ENCODE measurements around the gene NLRP9.

The NLRP9 gene

GRCh38 chr19:55667958-55668357 is 70.2 kb downstream of the NLRP9 start:
- TF ChIP-seq ZNF274 (IDR thresholded peaks at IDR 0.05; ENCODE audit: low read depth, low read length): no peak

DNA sequence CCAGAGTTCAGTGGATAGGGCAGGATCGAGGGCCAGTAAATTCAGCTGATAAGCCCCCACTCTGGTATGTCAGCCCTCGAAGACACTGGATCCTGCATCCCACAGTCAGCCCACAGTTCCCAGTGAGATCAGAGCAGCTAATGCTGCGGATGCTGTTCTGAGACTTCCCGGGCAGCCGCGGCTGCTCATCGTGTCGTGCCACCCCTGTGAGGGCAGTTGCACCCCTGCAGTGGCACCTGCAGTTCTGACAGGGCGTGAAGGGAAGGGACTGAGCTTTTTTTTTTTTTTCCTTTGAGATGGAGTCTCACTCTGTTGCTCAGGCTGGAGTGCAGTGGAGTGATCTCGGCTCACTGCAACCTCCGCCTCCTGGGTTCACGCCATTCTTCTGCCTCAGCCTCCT is 70.7 kb downstream of the NLRP9 start:
- no peak overlapping the region for H3K4me3 ChIP-seq (ENCODE audit: low read length)
- no peak for TF ChIP-seq ZNF274 (IDR thresholded peaks at IDR 0.05; ENCODE audit: low read depth, low read length)

More at GRCh38 chr19:55667958-55668357, 70.2 kb downstream of the NLRP9 start:
- H3K4me3 ChIP-seq (ENCODE audit: low read length): no peak overlapping the region

DNA sequence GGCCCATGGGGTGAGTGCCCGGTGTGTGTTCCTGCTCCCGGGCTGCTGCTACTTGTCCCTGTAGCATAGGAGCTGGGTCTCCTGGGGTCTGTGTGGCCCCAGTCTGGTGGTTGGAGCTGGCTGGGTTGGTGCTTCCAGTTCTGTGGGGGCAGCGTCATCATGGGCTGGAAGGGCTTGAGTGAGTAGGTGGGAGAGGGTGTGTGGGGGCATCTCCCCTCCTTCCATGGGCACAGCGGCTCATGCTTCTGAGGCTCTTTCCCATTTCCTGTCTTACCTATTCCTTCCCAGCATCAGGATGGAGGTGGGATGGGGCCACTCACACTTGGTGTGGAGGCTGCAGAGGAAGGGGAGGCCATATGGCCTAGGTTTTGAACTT is 71.2 kb downstream of the NLRP9 start:
- no peak for TF ChIP-seq ZNF274 (IDR thresholded peaks at IDR 0.05; ENCODE audit: low read depth, low read length)
- H3K4me3 ChIP-seq (ENCODE audit: low read length): no peak overlapping the region

- no peak for TF ChIP-seq ZNF274 (IDR thresholded peaks at IDR 0.05; ENCODE audit: low read depth, low read length)
These were observed 71.7 kb downstream of the NLRP9 start for GRCh38 chr19:55666343-55667005.

GRCh38 chr19:55663846-55664536 is 74.2 kb downstream of the NLRP9 start:
- H3K4me3 ChIP-seq (ENCODE audit: low read length): no peak overlapping the region
- TF ChIP-seq ZNF274 (IDR thresholded peaks at IDR 0.05; ENCODE audit: low read depth, low read length): no peak

More at GRCh38 chr19:55666343-55667005, 71.7 kb downstream of the NLRP9 start:
- no peak overlapping the region for H3K4me3 ChIP-seq (ENCODE audit: low read length)

DNA sequence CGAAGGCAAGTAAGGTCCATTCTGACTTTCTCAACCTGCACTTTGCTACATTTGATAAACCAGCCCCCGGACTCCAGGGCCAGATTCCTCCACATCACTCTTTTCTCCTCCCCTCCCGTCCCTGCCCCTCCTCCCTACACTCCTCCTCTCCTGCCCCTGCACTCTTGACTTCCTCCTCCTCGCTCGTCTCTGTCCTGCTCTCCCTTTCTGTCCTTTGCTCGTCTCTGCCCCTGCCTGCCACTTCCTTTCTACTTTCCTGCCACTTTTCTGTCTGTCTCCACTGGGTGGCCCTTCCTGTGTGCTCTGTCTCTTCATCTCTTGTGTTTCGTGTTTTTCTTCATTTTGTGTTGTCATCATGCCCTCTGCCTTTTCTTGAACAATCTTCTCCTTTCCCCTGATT is 76.4 kb downstream of the NLRP9 start:
- no peak overlapping the region for H3K4me3 ChIP-seq (ENCODE audit: low read length)
- no peak for TF ChIP-seq ZNF274 (IDR thresholded peaks at IDR 0.05; ENCODE audit: low read depth, low read length)

GRCh38 chr19:55660991-55661390 is 77.2 kb downstream of the NLRP9 start:
- TF ChIP-seq ZNF274 (IDR thresholded peaks at IDR 0.05; ENCODE audit: low read depth, low read length): no peak
- no peak overlapping the region for H3K4me3 ChIP-seq (ENCODE audit: low read length)

GRCh38 chr19:55660404-55660803 is 77.8 kb downstream of the NLRP9 start:
- TF ChIP-seq ZNF274 (IDR thresholded peaks at IDR 0.05; ENCODE audit: low read depth, low read length): no peak
- no peak overlapping the region for H3K4me3 ChIP-seq (ENCODE audit: low read length)

DNA sequence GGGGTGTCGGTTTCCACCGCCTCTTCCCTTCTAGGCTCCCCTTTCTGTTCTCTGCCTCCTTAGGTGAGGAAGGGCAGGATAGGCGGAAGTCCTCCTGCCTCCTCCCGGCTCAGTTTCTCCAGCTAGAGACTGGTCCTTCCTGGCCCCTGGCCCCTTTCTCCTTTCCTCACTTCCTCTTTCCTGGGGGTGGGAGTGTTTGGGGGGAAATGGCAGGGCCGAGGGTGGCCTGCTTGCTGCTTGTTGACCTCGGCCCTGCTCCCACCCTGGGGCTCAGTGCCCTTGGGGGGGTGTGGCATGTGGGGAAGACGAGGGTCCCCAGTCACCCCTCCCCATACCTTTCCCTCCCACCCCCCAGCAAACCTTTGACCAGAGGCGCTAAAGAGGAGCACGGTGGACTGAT is 78.4 kb downstream of the NLRP9 start:
- TF ChIP-seq ZNF274 (IDR thresholded peaks at IDR 0.05; ENCODE audit: low read depth, low read length): no peak
- H3K4me3 ChIP-seq (ENCODE audit: low read length): no peak overlapping the region

- H3K4me3 ChIP-seq (ENCODE audit: low read length): no peak overlapping the region
- no peak for TF ChIP-seq ZNF274 (IDR thresholded peaks at IDR 0.05; ENCODE audit: low read depth, low read length)
These were observed 79.2 kb downstream of the NLRP9 start for GRCh38 chr19:55658846-55659459.
